Retinal pigment epithelial cell (primary cell): Measurements from ENCODE around the gene PFDN2.

Experiments used
- DNase-seq: peaks from one replicate; pipeline ENCODE4 v3.0.0-alpha.2; 2010; ENCODE audit warnings: low read depth
- H3K4me3 ChIP-seq: 2 replicates; pipeline ENCODE4 v1.5.1; 2011; ENCODE audit warnings: mild to moderate bottlenecking, low read length, control low read depth, moderate library complexity
- TF ChIP-seq, protein P1 (sequence below): conservative IDR thresholded peaks from 2 replicates; pipeline ENCODE4 v1.5.1; 2011; ENCODE audit warnings: low read depth, low read length, control low read depth, inconsistent platforms

Gene PFDN2

DNA sequence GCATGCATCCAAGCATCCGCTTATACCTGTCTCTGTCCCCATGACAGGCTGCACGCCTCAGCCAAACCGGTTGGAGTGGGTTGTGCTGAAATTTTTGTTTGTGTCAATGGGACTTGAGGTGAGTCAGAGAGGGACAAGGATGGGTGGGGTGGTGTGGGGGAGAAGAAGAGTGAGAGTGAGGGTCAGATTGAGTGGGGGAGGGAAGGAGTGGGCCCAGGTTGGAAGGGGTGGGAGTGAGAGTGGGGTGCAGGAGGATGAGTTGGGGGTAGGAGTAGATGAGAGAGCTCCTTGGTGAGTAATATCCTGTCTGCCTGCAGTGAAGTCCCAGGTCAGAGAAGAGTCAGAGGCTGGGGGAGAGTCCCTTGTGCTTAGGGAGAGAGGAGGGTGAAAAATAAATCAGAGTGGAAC is 25.2 kb downstream of the PFDN2 start:
- no peak overlapping the region for H3K4me3 ChIP-seq
- DNase-seq = no peak
- TF ChIP-seq, protein P1, sequence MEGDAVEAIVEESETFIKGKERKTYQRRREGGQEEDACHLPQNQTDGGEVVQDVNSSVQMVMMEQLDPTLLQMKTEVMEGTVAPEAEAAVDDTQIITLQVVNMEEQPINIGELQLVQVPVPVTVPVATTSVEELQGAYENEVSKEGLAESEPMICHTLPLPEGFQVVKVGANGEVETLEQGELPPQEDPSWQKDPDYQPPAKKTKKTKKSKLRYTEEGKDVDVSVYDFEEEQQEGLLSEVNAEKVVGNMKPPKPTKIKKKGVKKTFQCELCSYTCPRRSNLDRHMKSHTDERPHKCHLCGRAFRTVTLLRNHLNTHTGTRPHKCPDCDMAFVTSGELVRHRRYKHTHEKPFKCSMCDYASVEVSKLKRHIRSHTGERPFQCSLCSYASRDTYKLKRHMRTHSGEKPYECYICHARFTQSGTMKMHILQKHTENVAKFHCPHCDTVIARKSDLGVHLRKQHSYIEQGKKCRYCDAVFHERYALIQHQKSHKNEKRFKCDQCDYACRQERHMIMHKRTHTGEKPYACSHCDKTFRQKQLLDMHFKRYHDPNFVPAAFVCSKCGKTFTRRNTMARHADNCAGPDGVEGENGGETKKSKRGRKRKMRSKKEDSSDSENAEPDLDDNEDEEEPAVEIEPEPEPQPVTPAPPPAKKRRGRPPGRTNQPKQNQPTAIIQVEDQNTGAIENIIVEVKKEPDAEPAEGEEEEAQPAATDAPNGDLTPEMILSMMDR = no peak

DNA sequence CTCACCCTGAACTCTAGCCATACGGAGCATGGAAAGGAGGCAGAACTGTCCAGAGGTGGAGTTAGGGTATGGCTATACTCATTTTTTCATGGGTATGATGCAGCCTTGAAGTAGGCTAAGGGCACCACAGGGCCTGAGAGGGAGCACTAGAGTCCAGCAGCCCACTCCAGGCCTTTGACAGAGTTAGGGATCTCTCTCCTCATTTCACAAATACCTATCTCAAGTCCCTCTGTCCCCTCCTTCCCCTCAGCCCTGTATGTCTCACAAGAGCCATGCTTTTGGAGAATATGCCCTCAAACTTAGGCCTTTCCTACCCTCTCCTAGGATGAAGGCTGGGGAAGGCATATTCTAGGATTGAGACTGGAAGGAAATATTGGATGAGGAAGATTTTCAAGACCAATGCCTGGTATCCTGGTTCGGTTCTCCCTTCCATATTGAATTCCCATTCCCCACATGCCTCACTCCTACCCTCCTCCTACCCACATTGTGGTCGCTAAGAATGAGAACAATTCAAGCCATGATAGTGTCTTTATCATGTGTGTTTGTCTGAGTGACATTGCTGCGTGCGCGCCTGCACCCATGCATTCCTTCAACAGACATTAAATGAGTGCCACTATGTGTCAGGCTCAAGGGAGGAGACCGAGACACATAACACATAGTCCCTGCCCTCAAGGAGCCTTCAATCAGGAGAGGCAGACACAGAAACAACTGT is 25.9 kb downstream of the PFDN2 start:
- no peak overlapping the region for H3K4me3 ChIP-seq
- TF ChIP-seq, protein P1 = no peak
- no peak for DNase-seq

DNA sequence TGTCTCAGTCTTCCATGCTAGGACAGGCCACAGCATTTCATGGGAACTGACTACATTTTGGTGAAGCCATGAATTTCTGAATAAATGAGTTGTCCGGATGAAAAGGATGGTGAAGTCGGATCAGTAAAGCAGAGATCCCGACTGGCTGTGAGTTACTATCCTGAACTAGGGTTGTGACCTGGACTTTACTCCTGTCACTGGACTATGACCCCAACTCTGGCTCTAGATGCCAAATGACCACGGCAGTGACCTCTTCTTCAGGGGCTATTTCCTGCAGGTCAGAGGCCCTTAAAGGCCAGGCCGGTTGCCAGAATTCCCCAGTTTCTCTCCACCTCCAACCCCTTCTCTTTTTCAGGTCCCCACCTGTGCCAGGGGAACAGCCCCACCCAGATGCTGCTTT is 26.7 kb downstream of the PFDN2 start:
- TF ChIP-seq, protein P1 = no peak
- H3K4me3 ChIP-seq = no peak overlapping the region
- DNase-seq = no peak

DNA sequence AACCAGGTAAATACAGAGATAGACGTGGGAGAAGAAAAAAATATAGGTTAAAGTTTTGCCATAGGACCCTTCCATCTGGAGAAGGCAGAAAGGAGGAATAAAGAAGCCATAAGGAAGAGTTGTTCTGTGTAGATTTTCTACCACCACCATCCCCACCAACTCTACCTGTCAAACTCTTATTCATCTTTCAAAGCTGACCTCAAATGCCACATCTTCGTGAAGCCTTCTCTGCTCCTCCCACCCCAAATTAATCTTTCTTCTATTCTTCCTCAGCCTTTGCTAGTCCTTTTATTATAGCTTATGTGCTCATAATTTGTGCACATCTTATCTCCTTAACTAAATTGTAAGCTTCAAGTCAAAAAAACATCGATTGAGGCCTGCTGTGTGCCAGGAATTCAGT is 27.2 kb downstream of the PFDN2 start:
- no peak overlapping the region for H3K4me3 ChIP-seq
- no peak for DNase-seq
- TF ChIP-seq, protein P1 = no peak

DNA sequence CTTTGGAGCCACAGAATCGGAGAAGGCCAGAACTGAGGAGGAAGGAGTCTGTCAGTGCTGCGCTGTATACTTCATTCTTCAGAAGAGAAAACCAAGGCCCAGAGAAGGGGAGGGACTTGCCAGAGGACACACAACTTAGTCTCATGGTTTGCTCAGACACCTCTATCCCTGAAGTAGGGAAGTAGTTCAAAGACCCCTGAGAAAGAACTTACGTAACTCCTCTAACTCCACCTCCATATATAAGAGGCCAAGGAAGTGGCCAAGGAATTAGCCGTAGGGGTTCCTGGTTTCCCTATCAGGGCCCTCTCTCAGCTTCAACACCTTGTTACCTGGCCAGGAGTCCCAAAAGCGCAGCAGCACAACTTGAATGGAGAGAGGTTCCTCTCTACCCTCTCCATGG is 27.9 kb downstream of the PFDN2 start:
- TF ChIP-seq, protein P1 = no peak
- H3K4me3 ChIP-seq = no peak overlapping the region
- DNase-seq = no peak

DNA sequence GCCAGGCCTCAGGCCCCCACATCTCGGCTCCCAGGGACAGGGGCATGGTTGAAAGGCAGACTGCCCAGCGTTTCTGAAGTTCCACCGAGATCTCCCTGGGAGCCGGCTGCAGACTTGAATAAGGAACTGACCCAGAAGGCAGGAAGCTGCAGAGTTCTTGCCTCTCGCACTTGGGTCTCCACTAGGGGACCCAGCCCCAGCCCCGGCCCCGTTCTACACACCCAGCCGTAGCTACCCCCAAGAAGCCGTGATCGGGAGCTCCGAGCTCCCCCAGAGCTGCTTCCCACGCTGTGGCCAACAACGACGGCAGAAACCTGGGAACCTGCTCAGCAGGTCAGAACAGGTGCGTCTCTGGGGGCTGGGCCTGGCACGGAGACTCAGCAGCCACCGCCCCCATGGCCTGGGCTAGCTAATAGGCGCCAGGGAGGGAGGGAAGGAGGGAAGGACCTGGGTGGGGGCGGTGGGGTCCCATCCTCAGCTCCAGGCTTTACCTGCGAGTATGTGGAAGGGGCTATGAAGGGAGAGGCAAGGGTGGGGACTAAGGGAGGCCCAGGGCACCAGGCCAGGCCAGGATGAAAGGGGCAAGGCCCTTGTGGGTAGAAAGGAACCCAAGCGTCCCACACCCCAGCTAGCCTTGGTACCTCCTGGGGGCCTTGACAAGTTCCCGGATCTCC is 28.4 kb downstream of the PFDN2 start, which contains the start of gene NECTIN4:
Gene NECTIN4 (minus strand): TSS at position 308 of the 674 bp plus-strand sequence. CDS start 262 bp downstream, at position 46.
- H3K4me3 ChIP-seq = no peak within 1 kb of the TSS
- TF ChIP-seq, protein P1 = no peak
- no peak for DNase-seq
